ENCODE data around the gene SLC38A3. TPM values are rescaled to one million over a fixed set of nuclear protein-coding genes. Genes with fewer than 3 reads are reported as not detected.

The SLC38A3 gene
- total and polyA plus RNA-seq, 2 of the 8 experiments (the other 6 are each of a cell fraction or from before 2014, with no cell fraction given), result 1.2 to 3.7 TPM

GRCh38 chr3:50194128-50194902 lies 10.8 kb upstream of the SLC38A3 start (continued):
- TF ChIP-seq KDM4A (IDR thresholded peaks at IDR 0.05; ENCODE audit: low read depth, low read length, severe bottlenecking) (peak; percentile 45), BRCA1 (IDR thresholded peaks at IDR 0.05; ENCODE audit: low read depth, low read length) (no peak), NANOG (IDR thresholded peaks at IDR 0.05; ENCODE audit: insufficient read depth, low read depth, low read length, poor library complexity, severe bottlenecking) (no peak), SIN3A (conservative IDR thresholded peaks at IDR 0.05 in 1 of 2, IDR thresholded peaks at IDR 0.05 in 1 of 2; ENCODE audit: low read depth in 1 of 2, low read length in 2 of 2) (peak in 1 of 2 experiments; percentile 47; a peak in 1 of 4 replicates), TEAD4 (IDR thresholded peaks at IDR 0.05; ENCODE audit: low read depth, low read length) (no peak), JUND (IDR thresholded peaks at IDR 0.05; ENCODE audit: low read length) (no peak), EGR1 (IDR thresholded peaks at IDR 0.05; ENCODE audit: borderline replicate concordance, low read depth, low read length) (peak; percentile 79; the same call in 1 of the 2 replicates), BACH1 (IDR thresholded peaks at IDR 0.05; ENCODE audit: low read length) (peak; percentile 66), SUZ12 (IDR thresholded peaks at IDR 0.05; ENCODE audit: low read length) (no peak), POLR2AphosphoS5 (IDR thresholded peaks at IDR 0.05; ENCODE audit: low read depth, low read length) (no peak), JUN (IDR thresholded peaks at IDR 0.05; ENCODE audit: low read depth, low read length) (no peak), SIX5 (IDR thresholded peaks at IDR 0.05; ENCODE audit: low read depth, low read length) (no peak), BCL11A (IDR thresholded peaks at IDR 0.05; ENCODE audit: low read depth in 2 of 2, low read length in 2 of 2) (no peak), CTBP2 (IDR thresholded peaks at IDR 0.05; ENCODE audit: borderline replicate concordance, insufficient read depth, insufficient read length, low read length) (no peak), SAP30 (IDR thresholded peaks at IDR 0.05; ENCODE audit: insufficient read depth, insufficient replicate concordance, low read length) (no peak)

Measured in H1 (cell line).